ENCODE results near the gene SVBP.
"Not testable (repeated sequence)": the region's sequence is repeated elsewhere in the genome, so short reads cannot be mapped to it uniquely, and the experiment has no call there.

SVBP gene

DNA sequence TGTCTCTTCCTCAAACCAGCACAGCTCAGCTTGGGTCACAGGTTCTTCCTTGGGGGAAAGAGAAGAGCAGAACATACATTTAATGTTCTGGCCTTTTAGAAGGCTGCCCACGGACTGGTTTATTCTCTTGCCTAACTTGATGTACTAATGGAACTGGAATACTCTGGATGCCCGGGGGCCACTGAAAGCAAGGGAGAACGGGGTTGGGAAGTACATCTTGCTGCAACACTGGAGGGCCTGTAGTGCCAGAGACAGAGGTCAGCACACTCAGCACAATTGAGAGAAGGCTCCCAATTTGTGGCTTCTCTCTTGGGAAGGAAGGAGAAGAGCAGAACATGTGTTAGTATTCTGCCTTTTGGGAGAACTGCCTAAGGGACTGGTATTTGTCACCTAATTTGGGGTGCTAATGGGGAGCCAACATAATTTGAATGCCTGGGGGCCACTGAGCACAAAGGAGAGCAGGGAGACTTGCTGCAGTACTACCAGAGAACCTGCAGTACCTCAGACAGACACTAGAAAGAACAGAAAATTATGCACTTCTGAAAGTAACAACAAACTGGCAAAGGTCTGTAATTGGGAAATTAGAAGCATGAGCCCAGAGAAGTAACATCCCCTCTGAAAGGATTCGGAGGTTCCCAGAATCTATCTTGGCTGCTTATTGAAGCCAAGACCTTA, 43.3 kb upstream of the SVBP start:
- no peak overlapping the region for H3K4me2 ChIP-seq (ENCODE audit: low read depth, low read length, poor library complexity, severe bottlenecking)
- no peaks in the 10 kb centered on the region for H3K36me3 ChIP-seq (ENCODE audit: insufficient read depth, low read length)
- H3F3A ChIP-seq (ENCODE audit: low read depth) = no peaks in the 10 kb centered on the region
- no peaks in the 10 kb centered on the region for H3K4me1 ChIP-seq (ENCODE audit: insufficient read depth, low read length, poor library complexity, severe bottlenecking)
- no peaks in the 10 kb centered on the region for H3K79me2 ChIP-seq (ENCODE audit: insufficient read depth, low read length)
- H4K20me1 ChIP-seq (ENCODE audit: insufficient read depth, low read length, poor library complexity, severe bottlenecking) = no peaks in the 10 kb centered on the region
- no peak overlapping the region for H2AFZ ChIP-seq (ENCODE audit: low read length)
- no peaks in the 10 kb centered on the region for H3K9me2 ChIP-seq (replicated peaks; ENCODE audit: low read depth, low read length)
- TF ChIP-seq EZH2phosphoT487 (IDR thresholded peaks at IDR 0.05; ENCODE audit: borderline replicate concordance) = no peak
- TF ChIP-seq, protein P1, sequence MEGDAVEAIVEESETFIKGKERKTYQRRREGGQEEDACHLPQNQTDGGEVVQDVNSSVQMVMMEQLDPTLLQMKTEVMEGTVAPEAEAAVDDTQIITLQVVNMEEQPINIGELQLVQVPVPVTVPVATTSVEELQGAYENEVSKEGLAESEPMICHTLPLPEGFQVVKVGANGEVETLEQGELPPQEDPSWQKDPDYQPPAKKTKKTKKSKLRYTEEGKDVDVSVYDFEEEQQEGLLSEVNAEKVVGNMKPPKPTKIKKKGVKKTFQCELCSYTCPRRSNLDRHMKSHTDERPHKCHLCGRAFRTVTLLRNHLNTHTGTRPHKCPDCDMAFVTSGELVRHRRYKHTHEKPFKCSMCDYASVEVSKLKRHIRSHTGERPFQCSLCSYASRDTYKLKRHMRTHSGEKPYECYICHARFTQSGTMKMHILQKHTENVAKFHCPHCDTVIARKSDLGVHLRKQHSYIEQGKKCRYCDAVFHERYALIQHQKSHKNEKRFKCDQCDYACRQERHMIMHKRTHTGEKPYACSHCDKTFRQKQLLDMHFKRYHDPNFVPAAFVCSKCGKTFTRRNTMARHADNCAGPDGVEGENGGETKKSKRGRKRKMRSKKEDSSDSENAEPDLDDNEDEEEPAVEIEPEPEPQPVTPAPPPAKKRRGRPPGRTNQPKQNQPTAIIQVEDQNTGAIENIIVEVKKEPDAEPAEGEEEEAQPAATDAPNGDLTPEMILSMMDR (conservative IDR thresholded peaks at IDR 0.05; ENCODE audit: low read length) = peak; percentile 21; the same call in 1 of the 2 replicates
- no peak overlapping the region for H3K9ac ChIP-seq (ENCODE audit: low read depth, low read length, poor library complexity, severe bottlenecking)
- no peaks in the 10 kb centered on the region for H3K27me3 ChIP-seq (ENCODE audit: insufficient read depth, low read length, poor library complexity, severe bottlenecking)
- H3K4me3 ChIP-seq (ENCODE audit: low read length, poor library complexity, severe bottlenecking) = no peak overlapping the region
- H3K9me3 ChIP-seq (ENCODE audit: insufficient read depth, low read depth, low read length) = no peaks in the 10 kb centered on the region

DNA sequence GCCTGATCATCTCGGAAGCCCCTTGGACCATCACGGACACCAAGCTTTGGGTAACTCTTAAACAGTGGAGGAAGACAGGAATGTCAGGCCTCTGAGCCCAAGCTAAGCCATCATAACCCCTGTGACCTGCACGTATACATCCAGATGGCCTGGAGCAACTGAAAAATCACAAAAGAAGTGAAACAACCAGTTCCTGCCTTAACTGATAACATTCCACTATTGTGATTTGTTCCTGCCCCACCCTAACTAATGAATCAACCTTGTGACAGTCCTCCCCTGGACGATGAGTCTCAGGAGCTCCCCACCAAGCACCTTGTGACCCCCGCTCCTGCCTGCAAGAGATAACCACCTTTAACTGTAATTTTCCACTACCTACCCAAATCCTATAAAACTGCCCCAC, 42.2 kb upstream of the SVBP start:
- H3K4me1 ChIP-seq (ENCODE audit: insufficient read depth, low read length, poor library complexity, severe bottlenecking); H3K4me3 ChIP-seq (ENCODE audit: low read length, poor library complexity, severe bottlenecking); H3K9me3 ChIP-seq (ENCODE audit: insufficient read depth, low read depth, low read length); H2AFZ ChIP-seq (ENCODE audit: low read length); H3K36me3 ChIP-seq (ENCODE audit: insufficient read depth, low read length); H3K4me2 ChIP-seq (ENCODE audit: low read depth, low read length, poor library complexity, severe bottlenecking); H3K9ac ChIP-seq (ENCODE audit: low read depth, low read length, poor library complexity, severe bottlenecking); H3F3A ChIP-seq (ENCODE audit: low read depth); H3K79me2 ChIP-seq (ENCODE audit: insufficient read depth, low read length); H3K9me2 ChIP-seq (replicated peaks; ENCODE audit: low read depth, low read length); H3K27me3 ChIP-seq (ENCODE audit: insufficient read depth, low read length, poor library complexity, severe bottlenecking); H4K20me1 ChIP-seq (ENCODE audit: insufficient read depth, low read length, poor library complexity, severe bottlenecking): not testable (repeated sequence)

DNA sequence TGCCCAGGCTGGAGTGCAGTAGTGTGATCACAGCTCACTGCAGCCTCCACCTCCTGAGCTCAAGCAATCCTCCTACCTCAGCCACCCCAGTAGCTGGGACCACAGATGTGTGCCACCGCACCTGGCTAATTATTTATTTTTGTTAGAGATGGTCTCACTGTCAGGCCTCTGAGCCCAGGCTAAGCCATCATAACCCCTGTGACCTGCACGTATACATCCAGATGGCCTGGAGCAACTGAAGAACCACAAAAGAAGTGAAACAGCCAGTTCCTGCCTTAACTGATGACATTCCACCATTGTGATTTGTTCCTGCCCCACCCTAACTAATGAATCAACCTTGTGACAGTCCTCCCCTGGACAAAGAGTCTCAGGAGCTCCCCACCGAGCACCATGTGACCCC, 39.4 kb upstream of the SVBP start:
- H3K4me3 ChIP-seq (ENCODE audit: low read length, poor library complexity, severe bottlenecking); H3K27me3 ChIP-seq (ENCODE audit: insufficient read depth, low read length, poor library complexity, severe bottlenecking); H3K9ac ChIP-seq (ENCODE audit: low read depth, low read length, poor library complexity, severe bottlenecking); H3K79me2 ChIP-seq (ENCODE audit: insufficient read depth, low read length); H3F3A ChIP-seq (ENCODE audit: low read depth); H4K20me1 ChIP-seq (ENCODE audit: insufficient read depth, low read length, poor library complexity, severe bottlenecking); H2AFZ ChIP-seq (ENCODE audit: low read length); H3K9me3 ChIP-seq (ENCODE audit: insufficient read depth, low read depth, low read length); H3K4me2 ChIP-seq (ENCODE audit: low read depth, low read length, poor library complexity, severe bottlenecking); H3K9me2 ChIP-seq (replicated peaks; ENCODE audit: low read depth, low read length); H3K36me3 ChIP-seq (ENCODE audit: insufficient read depth, low read length); H3K4me1 ChIP-seq (ENCODE audit: insufficient read depth, low read length, poor library complexity, severe bottlenecking): not testable (repeated sequence)

DNA sequence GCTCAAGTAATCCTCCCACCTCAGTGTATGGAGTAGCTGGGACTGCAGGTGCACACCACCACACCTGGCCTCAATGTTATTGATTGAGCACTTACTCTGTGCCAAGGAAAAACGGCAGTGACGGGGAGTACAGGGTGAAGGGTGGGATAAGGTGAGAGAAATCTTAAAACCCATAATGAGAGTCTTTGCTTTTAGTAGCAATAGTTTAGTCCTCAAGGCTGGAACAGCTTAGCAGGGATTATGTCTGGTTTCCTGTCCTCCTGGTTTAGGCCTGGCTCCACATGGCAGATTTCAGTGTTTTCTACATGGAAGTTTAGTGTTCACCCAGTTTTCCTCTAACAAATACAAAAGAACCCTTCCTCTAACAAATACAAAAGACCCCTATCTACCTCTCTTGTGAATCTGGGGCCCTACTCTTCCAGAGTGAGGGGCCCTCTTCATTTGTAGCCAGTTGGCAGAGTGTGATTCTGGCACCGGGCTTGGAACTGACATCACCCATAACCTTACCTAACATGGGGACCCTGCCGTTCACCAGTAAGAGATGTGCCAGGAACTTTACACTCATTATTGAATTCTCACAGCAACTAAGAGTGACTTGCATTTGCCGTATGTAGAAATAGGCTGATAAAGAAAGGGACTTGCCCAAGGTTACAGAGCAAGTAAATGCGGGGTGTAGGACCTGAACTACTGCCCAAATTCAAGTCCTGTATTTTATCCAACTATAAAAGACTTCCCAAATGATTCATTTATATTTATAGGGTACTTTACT, 36.1 kb upstream of the SVBP start:
- no peak overlapping the region for H3K9ac ChIP-seq (ENCODE audit: low read depth, low read length, poor library complexity, severe bottlenecking)
- TF ChIP-seq, protein P1 (conservative IDR thresholded peaks at IDR 0.05; ENCODE audit: low read length) = no peak
- no peak for TF ChIP-seq EZH2phosphoT487 (IDR thresholded peaks at IDR 0.05; ENCODE audit: borderline replicate concordance)
- H3K4me2 ChIP-seq (ENCODE audit: low read depth, low read length, poor library complexity, severe bottlenecking) = no peak overlapping the region
- no peaks in the 10 kb centered on the region for H3F3A ChIP-seq (ENCODE audit: low read depth)
- H3K9me3 ChIP-seq (ENCODE audit: insufficient read depth, low read depth, low read length) = no peaks in the 10 kb centered on the region
- peaks cover 10% of the 10 kb centered on the region for H3K79me2 ChIP-seq (ENCODE audit: insufficient read depth, low read length)
- no peaks in the 10 kb centered on the region; the same call in 1 of the 2 replicates for H3K36me3 ChIP-seq (ENCODE audit: insufficient read depth, low read length)
- no peak overlapping the region for H2AFZ ChIP-seq (ENCODE audit: low read length)
- no peaks in the 10 kb centered on the region for H3K9me2 ChIP-seq (replicated peaks; ENCODE audit: low read depth, low read length)
- no peaks in the 10 kb centered on the region for H3K27me3 ChIP-seq (ENCODE audit: insufficient read depth, low read length, poor library complexity, severe bottlenecking)
- H4K20me1 ChIP-seq (ENCODE audit: insufficient read depth, low read length, poor library complexity, severe bottlenecking) = peaks cover 5% of the 10 kb centered on the region
- H3K4me3 ChIP-seq (ENCODE audit: low read length, poor library complexity, severe bottlenecking) = no peak overlapping the region
- peaks cover 7% of the 10 kb centered on the region for H3K4me1 ChIP-seq (ENCODE audit: insufficient read depth, low read length, poor library complexity, severe bottlenecking)

Data from Loucy (cell line).